Ammon's horn (tissue), 1 donor: ENCODE data around the gene BOLA2B.
A peak's percentile ranks its signal among the peaks of the same experiment; 100 is the strongest.
"Not testable (repeated sequence)": the region's sequence is repeated elsewhere in the genome, so short reads cannot be mapped to it uniquely, and the experiment has no call there.

Source experiments
- DNase-seq: peaks from one replicate; pipeline ENCODE4 v3.0.0-alpha.2; 2016; ENCODE audit warnings: low spot score

BOLA2B gene

DNA sequence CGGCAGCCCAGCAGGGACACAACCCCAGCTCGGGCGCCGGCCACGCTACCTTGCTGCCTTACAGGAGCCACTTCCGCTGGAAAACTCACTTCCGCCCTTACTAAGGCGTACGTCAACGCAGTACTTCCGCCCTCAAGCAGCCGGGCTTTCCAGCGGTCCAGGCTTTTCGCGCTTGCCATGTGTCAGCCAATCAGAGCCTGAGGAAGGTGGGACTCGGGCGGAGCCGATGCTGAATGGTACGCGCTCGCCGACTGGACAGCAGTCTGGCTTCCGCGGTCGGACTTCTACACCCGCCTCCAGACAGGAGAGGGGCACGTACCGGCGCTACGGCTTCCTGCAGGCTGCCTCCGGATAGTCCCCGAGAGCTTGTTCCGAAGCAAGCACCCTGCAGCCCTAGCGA is at the start of gene BOLA2B, which contains the start of gene SLX1A:
Gene BOLA2B, minus strand, starts transcription at position 52 of the 400 bp plus-strand sequence. CDS start 71 bp downstream, outside the sequence.
Gene SLX1A, plus strand, starts transcription at position 261 of the 400 bp plus-strand sequence. CDS start 210 bp downstream, outside the sequence.
- not testable (repeated sequence) for DNase-seq

DNA sequence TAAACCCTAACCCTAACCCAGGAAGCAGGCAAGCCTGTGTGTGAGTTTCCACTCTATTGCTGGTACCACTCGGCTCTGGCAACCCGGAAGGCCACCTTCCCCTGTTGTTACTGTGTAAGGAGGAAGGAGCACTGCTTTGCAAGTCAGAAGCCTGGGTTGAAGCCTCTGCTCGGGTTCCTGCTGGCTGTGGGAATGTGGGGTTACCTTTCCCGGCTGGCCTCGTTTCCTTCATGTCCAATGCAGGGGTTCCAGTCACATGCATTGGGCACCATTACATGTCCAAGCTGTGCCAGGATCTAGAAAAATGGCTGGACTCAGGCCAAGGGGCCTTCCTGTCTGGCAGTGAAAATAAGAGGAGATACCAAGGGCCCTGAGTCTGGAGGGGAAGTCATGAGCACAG is 23.6 kb upstream of the BOLA2B start:
- not testable (repeated sequence) for DNase-seq

DNA sequence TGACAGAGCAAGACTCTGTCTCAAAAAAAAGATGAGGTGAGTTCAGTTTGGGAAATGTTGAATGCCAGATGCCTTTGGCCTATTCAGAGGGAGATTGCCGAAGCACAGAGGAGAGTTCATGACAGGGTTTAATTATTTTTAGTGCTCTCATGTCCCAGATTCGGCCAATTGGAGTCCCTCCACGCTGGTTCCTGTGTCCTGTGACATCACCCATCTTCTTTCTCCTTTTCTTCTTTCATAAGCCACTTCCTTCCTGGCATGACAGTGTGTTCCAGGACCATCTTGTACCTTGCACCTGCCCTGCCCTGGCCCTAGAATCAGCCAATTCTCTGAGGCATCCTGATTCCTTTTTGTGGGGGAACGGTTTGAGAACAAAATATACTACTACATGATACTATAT is 17.9 kb upstream of the BOLA2B start:
- not testable (repeated sequence) for DNase-seq

DNA sequence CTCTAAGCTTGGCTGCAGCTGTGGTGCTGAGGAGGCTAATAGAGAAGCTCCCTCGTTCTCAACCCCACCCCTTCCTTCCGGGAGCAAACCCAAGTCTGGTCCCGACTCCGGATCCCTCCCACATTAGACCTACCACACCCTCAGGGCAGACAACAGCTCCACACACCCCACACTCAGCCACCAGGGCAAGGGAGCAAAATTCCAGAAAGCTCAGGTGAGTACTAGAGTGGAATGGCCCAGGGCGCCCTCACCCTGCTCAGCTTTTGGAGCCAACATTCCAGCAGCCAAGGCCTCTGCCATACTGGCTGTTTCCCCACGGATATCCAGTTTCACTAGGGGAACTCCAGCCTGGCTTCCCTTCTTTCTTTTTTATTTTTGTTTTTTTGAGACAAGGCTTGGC is 15.6 kb upstream of the BOLA2B start:
- DNase-seq = not testable (repeated sequence)

DNA sequence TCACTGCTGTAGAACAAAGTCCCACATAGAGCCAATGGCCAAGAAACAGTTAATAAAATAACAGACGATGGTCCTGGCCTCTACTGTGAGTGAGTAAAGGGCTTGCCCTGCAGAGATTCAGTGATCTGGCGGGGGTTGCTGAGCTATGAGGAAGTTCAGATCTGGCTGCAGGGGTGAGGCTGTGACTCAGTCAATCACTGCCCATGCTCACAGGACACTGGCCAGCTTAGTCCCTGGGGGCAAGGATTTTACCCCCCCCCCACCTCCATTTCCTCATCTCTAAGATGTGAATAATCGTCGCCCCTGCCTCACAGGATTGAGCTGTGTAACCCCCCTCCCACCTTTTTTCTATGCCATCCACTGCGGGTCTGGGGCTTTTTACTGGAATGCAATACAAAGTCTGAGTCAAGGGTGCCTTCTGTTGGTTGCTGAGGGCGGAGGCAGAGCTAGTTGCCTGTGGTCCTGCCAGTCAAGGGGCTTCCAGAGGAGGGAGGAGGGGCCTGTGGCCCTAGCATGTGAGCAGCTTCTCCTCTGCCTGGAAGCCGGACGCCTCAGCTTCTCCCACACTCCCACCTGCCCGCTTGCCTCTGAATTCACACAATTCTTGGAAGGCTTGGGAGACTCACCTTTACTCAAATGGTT is 13.7 kb upstream of the BOLA2B start:
- not testable (repeated sequence) for DNase-seq

DNA sequence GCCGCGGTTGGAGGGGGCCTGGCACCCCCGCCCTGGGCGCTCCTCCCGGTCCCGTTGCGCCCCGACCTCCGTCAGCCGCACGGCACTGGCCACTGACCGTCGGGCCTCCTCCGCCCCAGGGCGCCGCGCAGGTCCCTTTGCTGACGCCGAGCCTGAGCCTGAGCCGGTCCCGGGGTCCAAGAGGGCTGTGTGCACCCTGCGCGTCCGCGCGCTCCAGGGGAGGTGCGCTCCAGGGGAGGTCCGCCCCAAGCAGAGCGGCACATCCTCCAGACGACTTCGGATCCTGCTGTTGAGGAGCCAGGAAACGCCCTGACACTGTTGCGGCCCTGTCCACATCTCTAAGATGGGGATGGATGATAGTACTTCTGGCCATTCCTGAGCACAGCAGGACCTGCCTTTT is 12.8 kb upstream of the BOLA2B start:
- not testable (repeated sequence) for DNase-seq

DNA sequence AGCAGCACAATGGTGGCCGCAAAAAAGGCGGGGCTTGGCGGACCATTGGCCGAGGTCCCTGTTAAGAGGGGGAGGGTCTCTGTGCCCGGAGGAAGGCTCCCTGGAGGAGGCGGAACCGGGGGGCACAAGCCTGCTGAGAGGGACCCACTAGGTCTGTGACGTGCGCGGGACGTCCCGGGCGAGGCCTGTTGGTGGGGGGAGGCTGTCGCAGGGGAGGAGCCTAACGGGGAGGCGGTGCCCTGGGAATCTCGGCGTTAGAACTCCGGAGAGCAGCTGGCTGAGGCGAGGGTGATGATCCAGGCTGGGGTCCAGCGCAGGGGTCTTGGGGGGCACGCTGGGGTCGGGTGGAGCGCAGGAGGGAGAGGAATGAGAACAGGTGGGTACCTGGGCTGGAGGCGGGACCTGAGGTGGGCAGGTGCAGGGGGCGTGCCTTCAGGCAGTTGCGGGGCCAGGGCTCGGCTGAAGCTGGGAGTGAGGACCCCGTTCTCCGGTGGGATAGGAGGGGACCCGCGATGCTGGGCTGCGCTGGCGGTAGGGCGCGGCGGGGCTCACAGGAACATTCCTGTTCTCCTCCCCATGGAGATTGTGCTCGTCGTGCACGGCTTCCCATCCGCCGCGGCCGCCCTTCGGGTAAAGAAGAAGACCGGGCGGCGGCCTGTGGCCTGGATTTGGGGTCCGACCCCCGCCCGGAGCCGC is 12.2 kb upstream of the BOLA2B start:
- not testable (repeated sequence) for DNase-seq

DNA sequence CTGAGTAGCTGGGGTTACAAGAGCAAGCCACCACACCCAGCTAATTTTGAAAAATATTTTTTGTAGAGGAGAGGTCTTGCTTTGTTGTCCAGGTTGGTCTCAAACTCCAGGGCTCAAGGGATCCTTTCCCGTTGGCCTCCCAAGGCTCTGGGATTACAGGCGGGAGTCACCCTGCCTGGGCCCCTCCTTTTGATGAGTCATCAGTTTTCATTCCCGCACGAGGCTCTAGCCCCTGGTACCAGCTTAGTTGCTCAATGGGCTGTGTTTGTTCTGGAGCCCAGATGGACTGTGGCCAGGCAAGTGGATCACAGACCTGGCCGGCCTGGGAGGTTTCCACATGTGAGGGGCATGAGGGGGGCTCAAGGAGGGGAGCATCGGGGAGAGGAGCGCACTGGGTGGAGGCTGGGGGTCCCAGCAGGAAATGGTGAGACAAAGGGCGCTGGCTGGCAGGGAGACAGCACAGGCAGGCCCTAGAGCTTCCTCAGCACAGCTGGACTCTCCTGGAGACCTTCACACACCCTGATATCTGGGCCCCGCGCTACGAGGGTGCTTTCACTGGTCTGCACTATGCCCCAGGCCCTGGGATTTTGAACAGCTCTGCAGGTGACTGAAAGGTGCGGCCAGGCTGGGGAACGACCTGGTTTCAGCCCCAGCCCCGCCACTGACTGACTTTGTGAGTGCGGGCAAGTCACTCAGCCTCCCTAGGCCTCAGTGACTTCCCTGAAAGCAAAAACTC is 6.3 kb upstream of the BOLA2B start:
- not testable (repeated sequence) for DNase-seq

DNA sequence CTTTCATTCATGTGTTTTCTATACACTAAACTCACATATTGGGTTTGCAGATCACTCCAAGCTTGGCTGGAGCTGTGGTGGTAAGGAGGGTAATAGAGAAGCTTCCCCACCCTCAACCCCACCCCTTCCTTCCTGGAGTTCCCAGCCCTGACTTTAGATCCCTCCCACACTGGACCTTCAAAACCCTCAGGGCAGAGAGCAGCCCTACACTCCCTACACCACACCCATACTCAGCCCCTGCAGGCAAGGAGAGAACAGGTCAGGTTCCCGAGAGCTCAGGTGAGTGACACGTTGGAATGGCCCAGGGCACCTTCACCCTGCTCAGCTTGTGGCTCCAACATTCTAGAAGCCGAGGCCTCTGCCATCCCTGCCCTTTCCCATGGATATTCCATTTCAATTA is 5.6 kb upstream of the BOLA2B start, which contains the start of gene SULT1A3:
Gene SULT1A3, plus strand, starts transcription at position 207 of the 400 bp plus-strand sequence. CDS start 1,474 bp downstream, outside the sequence.
- DNase-seq = not testable (repeated sequence)

DNA sequence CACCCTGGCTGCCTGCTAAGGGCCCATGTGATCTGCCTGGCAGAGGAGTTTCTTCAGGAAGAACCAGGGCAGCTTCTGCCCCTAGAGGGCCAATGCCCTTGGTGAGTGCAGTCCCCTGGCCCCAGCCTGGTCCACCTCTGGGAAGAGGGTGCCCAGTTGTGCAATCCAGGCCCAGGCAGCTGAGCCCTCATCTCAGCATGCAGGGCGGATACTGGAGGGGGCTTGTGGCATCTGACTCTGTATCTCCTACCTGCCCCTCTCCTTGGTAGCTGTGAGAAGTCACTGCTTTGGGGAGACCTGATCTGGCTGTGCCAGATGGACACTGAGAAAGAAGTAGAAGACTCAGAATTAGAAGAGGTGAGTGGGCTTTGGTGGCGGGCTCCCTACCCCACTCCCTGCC is 3.5 kb upstream of the BOLA2B start:
- not testable (repeated sequence) for DNase-seq

DNA sequence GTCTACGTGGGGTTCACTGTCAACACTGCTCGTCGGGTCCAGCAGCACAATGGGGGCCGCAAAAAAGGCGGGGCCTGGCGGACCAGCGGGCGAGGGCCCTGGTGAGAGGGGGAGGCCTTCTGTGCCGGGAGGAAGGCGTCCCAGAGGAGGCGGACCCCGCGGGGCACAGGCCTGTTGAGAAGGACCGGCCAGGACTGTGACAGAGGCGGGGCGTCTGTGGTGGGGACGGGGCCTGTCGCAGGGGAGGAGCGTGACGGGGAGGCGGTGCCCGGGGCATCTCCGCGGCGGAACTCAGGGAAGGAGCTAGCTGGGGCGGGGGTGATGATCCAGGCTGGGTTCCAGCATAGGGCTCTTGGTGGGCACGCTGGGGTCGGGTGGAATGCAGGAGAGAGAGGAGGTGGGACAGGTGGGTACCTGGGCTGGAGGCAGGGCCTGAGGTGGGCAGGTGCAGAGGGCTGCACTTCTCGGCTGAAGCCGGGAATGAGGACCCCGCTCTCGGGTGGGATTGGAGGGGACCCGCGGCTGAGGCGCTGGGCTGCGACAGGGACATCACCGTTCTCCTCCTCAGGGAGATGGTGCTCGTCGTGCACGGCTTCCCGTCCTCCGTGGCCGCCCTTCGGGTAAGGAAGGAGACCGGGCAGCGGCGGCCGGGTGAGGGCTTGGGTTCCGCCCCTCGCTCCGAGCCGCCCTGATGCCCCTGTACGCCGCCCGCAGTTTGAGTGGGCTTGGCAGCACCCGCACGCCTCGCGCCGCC is 883 bp upstream of the BOLA2B start:
- not testable (repeated sequence) for DNase-seq

DNA sequence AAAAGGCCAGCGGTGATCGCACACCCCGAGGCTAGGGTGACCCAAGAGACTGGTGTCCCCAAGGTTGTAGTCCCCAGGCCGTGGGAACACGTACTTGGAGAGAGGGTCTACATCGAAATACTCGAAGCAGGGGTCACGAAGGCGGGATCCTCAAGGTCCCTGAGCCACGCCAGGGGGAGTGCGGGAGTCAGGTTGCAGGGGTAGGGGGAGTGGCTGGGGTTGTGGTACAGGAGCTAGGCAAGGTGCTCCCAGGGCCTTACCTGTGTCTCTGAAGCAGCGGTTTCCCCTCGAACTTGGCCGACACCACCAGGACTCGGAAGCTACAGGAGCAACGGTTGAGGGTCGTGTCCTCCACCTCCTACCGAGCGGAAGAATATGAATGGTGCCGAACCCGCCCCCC is 368 bp downstream of the BOLA2B start:
- DNase-seq = not testable (repeated sequence)

DNA sequence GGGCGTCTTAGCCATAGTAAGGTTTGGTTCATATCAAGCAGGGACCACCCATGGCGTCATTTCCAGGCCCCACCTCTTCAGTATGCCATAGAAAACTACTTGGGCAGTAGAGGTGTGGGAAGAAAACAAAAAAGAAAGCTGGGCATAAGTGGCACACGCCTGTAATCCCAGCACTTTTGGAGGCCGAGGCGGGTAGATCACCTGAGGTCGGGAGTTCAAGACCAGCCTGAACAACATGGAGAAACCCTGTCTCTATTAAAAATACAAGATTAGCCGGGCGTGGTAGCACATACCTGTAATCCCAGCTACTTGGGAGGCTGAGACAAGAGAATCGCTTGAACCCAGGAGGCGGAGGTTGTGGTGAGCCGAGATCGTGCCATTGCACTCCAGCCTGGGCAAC is 2.3 kb downstream of the BOLA2B start:
- not testable (repeated sequence) for DNase-seq

DNA sequence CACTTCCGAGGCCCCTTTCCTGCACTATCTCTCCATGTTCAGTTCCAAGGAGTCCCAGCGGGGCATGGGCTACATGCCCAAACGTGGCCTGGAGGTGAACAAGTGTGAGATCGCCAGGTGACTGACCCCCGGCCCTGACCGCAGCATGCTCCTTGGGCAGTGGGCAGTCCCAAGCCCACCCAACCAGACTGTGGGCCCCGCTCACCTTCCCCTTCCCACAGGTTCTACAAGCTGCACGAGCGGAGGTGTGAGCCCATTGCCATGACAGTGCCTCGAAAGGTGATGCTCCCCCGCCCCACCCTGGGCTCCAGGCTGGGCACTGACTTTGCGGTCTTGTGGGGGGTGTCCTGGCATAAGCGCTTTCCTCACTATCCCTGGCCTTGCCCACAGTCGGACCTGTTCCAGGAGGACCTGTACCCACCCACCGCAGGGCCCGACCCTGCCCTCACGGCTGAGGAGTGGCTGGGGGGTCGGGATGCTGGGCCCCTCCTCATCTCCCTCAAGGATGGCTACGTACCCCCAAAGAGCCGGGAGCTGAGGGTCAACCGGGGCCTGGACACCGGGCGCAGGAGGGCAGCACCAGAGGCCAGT is 5.4 kb downstream of the BOLA2B start:
- no peak for DNase-seq

DNA sequence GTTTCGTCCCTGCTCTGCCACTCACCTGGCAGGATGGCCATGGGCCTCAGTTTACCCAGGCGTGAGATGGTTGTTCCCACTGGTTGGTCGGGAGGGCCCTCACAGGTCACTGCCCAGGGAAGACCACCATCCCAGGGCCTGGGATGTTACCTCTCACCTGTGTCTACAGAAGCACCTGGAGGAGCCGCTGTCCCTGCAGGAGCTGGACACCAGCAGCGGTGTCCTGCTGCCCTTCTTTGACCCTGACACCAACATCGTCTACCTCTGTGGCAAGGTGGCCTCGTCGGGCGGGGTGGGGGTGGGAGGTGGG is 6.0 kb downstream of the BOLA2B start:
- DNase-seq = no peak

DNA sequence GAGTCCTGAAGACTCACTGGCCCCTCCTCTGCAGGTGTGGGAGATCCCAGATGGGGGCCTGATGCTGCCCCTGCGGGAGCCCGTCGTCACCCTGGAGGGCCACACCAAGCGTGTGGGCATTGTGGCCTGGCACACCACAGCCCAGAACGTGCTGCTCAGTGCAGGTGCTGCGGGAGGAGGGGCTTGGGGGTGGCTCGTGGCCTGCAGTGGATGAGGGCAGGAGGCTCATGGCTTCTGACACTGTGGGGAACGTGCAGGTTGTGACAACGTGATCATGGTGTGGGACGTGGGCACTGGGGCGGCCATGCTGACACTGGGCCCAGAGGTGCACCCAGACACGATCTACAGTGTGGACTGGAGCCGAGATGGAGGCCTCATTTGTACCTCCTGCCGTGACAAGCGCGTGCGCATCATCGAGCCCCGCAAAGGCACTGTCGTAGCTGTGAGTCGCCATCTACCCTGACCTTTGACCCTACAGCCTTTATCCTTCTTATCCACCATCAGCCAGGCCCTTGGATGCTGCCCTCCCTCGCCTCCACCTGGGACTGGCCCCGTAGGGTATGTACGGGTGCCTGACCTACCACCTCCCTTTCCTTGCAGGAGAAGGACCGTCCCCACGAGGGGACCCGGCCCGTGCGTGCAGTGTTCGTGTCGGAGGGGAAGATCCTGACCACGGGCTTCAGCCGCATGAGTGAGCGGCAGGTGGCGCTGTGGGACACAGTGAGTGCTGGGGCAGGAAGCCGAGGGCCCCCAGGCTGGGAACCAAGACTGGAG is 6.5 kb downstream of the BOLA2B start:
- DNase-seq = peak; percentile 32

DNA sequence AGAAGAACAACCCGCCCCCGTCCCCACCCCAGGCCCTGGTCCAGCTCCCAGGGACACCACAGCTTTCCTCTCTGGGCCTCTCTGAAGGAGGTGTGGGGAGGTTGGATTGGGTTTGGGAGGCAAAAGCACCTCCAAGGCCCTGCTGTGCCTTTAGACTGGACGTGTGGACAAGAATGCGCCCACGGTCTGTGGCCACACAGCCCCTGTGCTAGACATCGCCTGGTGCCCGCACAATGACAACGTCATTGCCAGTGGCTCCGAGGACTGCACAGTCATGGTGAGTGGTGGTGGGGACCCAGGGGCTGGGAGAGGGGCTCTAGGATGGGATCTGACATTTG is 7.1 kb downstream of the BOLA2B start:
- no peak for DNase-seq

DNA sequence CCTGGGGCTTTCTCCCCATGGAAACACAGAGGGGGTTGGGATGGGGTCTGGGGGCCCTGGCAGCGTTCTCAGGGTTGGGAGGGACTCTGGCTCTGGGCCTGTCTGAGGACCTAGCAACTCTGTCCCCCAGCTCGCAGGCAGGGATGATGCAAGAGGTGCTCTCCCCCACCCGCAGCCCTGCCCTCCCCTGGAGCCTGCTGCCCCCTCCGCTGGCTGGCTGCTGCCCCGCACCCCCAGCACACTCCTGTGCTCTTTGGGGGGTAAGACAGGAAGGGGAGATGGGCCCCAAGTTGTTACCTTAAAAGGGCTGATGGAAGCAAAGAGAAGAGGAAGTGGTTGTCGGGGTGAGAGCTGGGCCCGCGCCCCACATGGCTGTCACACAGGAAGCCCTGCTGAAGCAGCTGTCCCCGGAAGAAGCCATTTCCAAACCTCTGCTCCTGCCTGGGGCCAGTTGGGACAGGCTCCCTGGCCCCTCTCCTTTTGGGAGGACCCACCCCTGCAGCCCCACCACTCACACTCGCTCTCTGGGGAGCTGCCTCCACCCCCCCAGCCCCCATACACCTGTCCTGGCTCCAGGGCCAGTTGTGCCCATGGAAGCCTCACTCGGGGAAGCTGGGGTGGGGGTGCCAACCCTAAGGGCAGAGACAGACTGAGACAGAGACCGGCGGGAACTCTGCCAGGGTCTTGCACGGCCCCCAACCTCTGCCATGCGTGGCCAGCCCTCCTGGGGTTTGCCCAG is 7.6 kb downstream of the BOLA2B start:
- DNase-seq = peak; percentile 72

DNA sequence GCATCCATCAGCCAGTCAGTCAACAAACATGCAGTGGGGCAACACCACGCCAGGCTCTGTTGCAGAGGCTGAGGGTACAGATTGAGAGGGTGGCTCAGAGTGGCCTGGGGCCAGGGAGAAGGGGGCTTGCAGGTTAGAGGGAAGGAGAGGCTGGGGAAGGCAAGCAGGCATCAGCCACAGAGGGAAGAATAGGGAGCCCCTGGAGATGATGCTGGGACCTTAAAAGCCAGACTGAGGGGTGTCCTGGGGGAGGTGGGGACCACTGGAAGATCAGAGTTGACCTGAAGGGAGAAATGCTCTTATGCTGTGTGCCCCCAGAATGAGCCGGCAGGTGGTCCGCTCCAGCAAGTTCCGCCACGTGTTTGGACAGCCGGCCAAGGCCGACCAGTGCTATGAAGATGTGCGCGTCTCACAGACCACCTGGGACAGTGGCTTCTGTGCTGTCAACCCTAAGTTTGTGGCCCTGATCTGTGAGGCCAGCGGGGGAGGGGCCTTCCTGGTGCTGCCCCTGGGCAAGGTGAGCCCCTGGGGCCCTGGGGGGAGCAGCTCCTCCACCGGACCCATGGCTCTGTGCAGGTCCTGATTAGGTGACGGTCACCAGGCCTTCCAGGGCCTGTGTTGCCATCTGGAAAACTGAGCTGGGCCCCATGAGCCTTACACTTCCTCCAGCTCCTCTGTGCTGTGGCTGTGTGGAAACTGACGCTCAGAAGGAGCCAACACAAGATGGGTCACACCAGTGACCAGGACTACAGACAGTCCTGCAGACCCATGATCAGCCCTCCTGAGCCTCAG is 8.4 kb downstream of the BOLA2B start:
- DNase-seq = no peak
